CD14-positive monocyte (primary cell): Measurements from ENCODE around the gene MSLN. TPM values are rescaled to one million over a fixed set of nuclear protein-coding genes. Genes with fewer than 3 reads are reported as not detected.

Experiments
- DNase-seq, 3 donors: peaks; one replicate each; pipeline ENCODE4 v3.0.0-alpha.2; 2011 to 2022
- H2AFZ ChIP-seq: 2 replicates; pipeline ENCODE4 v1.6.0; 2012; ENCODE audit warnings: mild to moderate bottlenecking, low read depth, low read length, inconsistent platforms; ENCODE audit not compliant: insufficient read depth, poor library complexity, severe bottlenecking
- H3K27ac ChIP-seq, 2 donors: 1 replicate in 1 of 2; 2 replicates in 1 of 2; pipeline ENCODE4 v1.5.1; 2012 to 2013; ENCODE audit warnings: low read length in 2 of 2, control low read depth in 1 of 2, inconsistent platforms in 1 of 2, low read depth in 1 of 2, mild to moderate bottlenecking in 1 of 2
- H3K27me3 ChIP-seq, 2 donors: one replicate each; pipeline versions ENCODE4 v1.6.0 to v1.6.1; 2011 to 2013; ENCODE audit warnings: low read length in 2 of 2; ENCODE audit not compliant: control insufficient read depth in 2 of 2, insufficient read depth in 2 of 2
- H3K36me3 ChIP-seq, 2 donors: replicated peaks in 1 of 2; 1 replicate in 1 of 2; 2 replicates in 1 of 2; pipeline versions ENCODE4 v1.5.1 to v1.6.1; 2012 to 2013; ENCODE audit warnings: low read length in 2 of 2, control low read depth in 1 of 2, inconsistent platforms in 1 of 2, mild to moderate bottlenecking in 1 of 2; ENCODE audit not compliant: insufficient read depth in 2 of 2, control insufficient read depth in 1 of 2
- H3K4me1 ChIP-seq, 2 donors: 1 replicate in 1 of 2; 2 replicates in 1 of 2; pipeline versions ENCODE4 v1.5.1 to v1.6.1; 2012 to 2013; ENCODE audit warnings: low read length in 2 of 2, control low read depth in 1 of 2, inconsistent platforms in 1 of 2, mild to moderate bottlenecking in 1 of 2, moderate library complexity in 1 of 2; ENCODE audit not compliant: insufficient read depth in 2 of 2, control insufficient read depth in 1 of 2
- H3K4me2 ChIP-seq: replicated peaks from 2 replicates; pipeline ENCODE3; 2012; ENCODE audit warnings: low read length, moderate library complexity, mild to moderate bottlenecking; ENCODE audit not compliant: poor library complexity, severe bottlenecking; ENCODE audit errors: extremely low read depth
- H3K4me3 ChIP-seq, 3 experiments: fragments of 200-600 bp in 1 of 3; sonication (generic) in 1 of 3; replicated peaks in 1 of 3; 1 replicate in 2 of 3; 2 replicates in 1 of 3; pipeline ENCODE4 v1.5.1; 2011 to 2013; ENCODE audit warnings: low read length in 3 of 3, mild to moderate bottlenecking in 3 of 3, control low read depth in 2 of 3, low read depth in 2 of 3, inconsistent platforms in 1 of 3, moderate library complexity in 1 of 3
- H3K79me2 ChIP-seq: 2 replicates; pipeline ENCODE4 v1.6.0; 2012; ENCODE audit warnings: mild to moderate bottlenecking, control low read depth, inconsistent platforms, low read length, moderate library complexity; ENCODE audit not compliant: insufficient read depth
- H3K9ac ChIP-seq: 2 replicates; pipeline ENCODE4 v1.6.0; 2017; ENCODE audit warnings: low read length, mild to moderate bottlenecking; ENCODE audit not compliant: insufficient read depth, poor library complexity, severe bottlenecking
- H3K9me3 ChIP-seq, 2 donors: replicated peaks in 1 of 2; 1 replicate in 1 of 2; 2 replicates in 1 of 2; pipeline versions ENCODE4 v1.5.1 to v1.6.1; 2012 to 2013; ENCODE audit warnings: low read length in 2 of 2, control low read depth in 1 of 2; ENCODE audit not compliant: control insufficient read depth in 1 of 2, insufficient read depth in 1 of 2
- H4K20me1 ChIP-seq: 2 replicates; pipeline ENCODE4 v1.6.0; 2012; ENCODE audit warnings: mild to moderate bottlenecking, low read length, control low read depth, moderate library complexity; ENCODE audit not compliant: insufficient read depth
- H3K27ac Mint-ChIP-seq, 7 donors: one replicate each; pipeline ENCODE4 v1.8.0; 2020; ENCODE audit warnings: mild to moderate bottlenecking in 7 of 7, mixed read lengths in 7 of 7, moderate library complexity in 6 of 7, inconsistent platforms in 2 of 7
- H3K27me3 Mint-ChIP-seq, 3 donors: one replicate each; pipeline ENCODE4 v1.8.0; 2021 to 2022; ENCODE audit warnings: low read depth in 3 of 3, mild to moderate bottlenecking in 3 of 3, mixed read lengths in 3 of 3, moderate library complexity in 3 of 3, inconsistent platforms in 1 of 3
- H3K36me3 Mint-ChIP-seq, 2 donors: one replicate each; pipeline ENCODE4 v1.8.0; 2020; ENCODE audit warnings: mixed read lengths in 2 of 2, inconsistent platforms in 1 of 2, mild to moderate bottlenecking in 1 of 2
- H3K4me1 Mint-ChIP-seq: one replicate; pipeline ENCODE4 v1.8.0; 2020; ENCODE audit warnings: mild to moderate bottlenecking, mixed read lengths
- H3K4me3 Mint-ChIP-seq, 2 donors: one replicate each; pipeline ENCODE4 v1.8.0; 2020; ENCODE audit warnings: mild to moderate bottlenecking in 2 of 2, mixed read lengths in 2 of 2, moderate library complexity in 1 of 2
- H3K9me3 Mint-ChIP-seq, 7 donors: one replicate each; pipeline ENCODE4 v1.8.0; 2020 to 2022; ENCODE audit warnings: mixed read lengths in 7 of 7, mild to moderate bottlenecking in 6 of 7, moderate library complexity in 6 of 7, inconsistent platforms in 2 of 7
- CTCF ChIP-seq: fragments of 200-600 bp; IDR thresholded peaks from one replicate; pipeline ENCODE4 v1.8.0; 2022; ENCODE audit warnings: antibody characterized with exemption, mild to moderate bottlenecking
- WGBS: methylation state at CpG from one replicate; pipeline ENCODE4 v1.1.5; 2013; ENCODE audit warnings: missing lambda C conversion rate; ENCODE audit not compliant: insufficient coverage; 5-methylcytosine and 5-hydroxymethylcytosine counted together
- intact Hi-C, 2 donors: fragments of 100-400 bp; cut with micrococcal nuclease; formaldehyde crosslinking; loops; one replicate each; pipeline versions ENCODE4 v1.15.0 to v1.15.1; 2023
- polyA plus RNA-seq, 3 donors: library from polyadenylated mRNA; depleted of rRNA in 1 of 3; unstranded in 2 of 3; stranded (reverse) in 1 of 3; fragments of 300-500 nt in 2 of 3; fragments of >200 nt in 1 of 3; fragmentation: Illumina TruSeq in 2 of 3; gene quantifications; 1 replicate in 2 of 3; 2 replicates in 1 of 3; pipeline ENCODE4 v1.2.3, GENCODE V29; 2012 to 2021

MSLN gene
- polyA plus RNA-seq, 3 donors = 0.07 to 0.29 TPM; not detected in 1

DNA sequence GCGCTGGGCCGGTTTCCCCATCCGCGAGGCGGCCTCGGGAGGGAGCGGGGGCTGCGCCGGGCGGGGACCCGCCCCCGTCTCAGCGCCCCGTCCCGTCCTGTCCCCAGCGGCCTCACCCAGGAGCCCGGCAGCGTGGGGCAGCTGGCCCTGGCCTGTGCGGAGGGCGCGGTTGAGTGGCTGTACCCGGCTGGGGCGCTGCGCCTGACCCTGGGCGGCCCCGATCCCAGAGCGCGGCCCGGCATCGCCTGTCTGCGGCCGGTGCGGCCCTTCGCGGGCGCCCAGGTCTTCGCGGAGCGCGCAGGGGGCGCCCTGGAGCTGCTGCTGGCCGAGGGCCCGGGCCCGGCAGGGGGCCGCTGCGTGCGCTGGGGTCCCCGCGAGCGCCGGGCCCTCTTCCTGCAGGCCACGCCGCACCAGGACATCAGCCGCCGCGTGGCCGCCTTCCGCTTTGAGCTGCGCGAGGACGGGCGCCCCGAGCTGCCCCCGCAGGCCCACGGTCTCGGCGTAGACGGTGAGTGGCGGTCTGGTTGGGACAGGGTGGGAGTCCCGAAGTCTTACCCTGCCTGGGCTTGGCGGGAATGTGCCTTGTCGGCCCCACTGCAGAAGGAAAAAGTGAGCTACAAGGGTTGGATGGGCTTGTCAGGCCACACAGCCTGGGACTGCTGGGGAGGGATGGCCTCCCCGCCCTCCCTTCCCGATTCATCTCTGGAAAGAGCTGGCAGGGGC is 44.9 kb upstream of the MSLN start:
- 1% methylated on average over 73 of the region's 74 CpGs for WGBS
- intact Hi-C loops = no loop called here
- Histone ChIP-seq H3K4me1 (peaks cover 22 to 32% of the 10 kb centered on the region in 2 donors), H3K4me3 (peak overlapping the region in 1 of 3 experiments; percentile 71), H3K36me3 (no peaks in the 10 kb centered on the region), H4K20me1 (no peaks in the 10 kb centered on the region), H3K27ac (no peak overlapping the region), H3K27me3 (peaks cover 11 to 72% of the 10 kb centered on the region in 2 donors), H3K9ac (peak overlapping the region; percentile 4), H3K4me2 (peak overlapping the region; percentile 84), H3K79me2 (no peaks in the 10 kb centered on the region), H2AFZ (peak overlapping the region; percentile 74), H3K9me3 (peaks cover 4 to 9% of the 10 kb centered on the region in 2 donors)
- peak overlapping the region; percentile 64 to 83 for H3K4me3 Mint-ChIP-seq
- no peak for TF ChIP-seq CTCF
- peaks cover 47 to 77% (median 58%) of the 10 kb centered on the region in 3 donors for H3K27me3 Mint-ChIP-seq
- H3K9me3 Mint-ChIP-seq = peaks cover 0 to 7% (median 0%) of the 10 kb centered on the region in 7 donors
- DNase-seq = no peak
- no peak overlapping the region for H3K27ac Mint-ChIP-seq
- peaks cover 0 to 3% of the 10 kb centered on the region in 2 donors for H3K36me3 Mint-ChIP-seq
- peaks cover 16% of the 10 kb centered on the region for H3K4me1 Mint-ChIP-seq

GRCh38 chr16:716200-716568 is 44.4 kb upstream of the MSLN start:
- no peak for TF ChIP-seq CTCF
- Histone ChIP-seq H3K9ac (peak overlapping the region; percentile 4), H3K4me3 (peak overlapping the region in 1 of 3 experiments; percentile 71), H3K27me3 (peaks cover 11 to 71% of the 10 kb centered on the region in 2 donors), H3K36me3 (no peaks in the 10 kb centered on the region), H3K27ac (no peak overlapping the region), H3K79me2 (no peaks in the 10 kb centered on the region), H3K4me2 (peak overlapping the region; percentile 84), H3K9me3 (peaks cover 4 to 9% of the 10 kb centered on the region in 2 donors), H4K20me1 (no peaks in the 10 kb centered on the region), H2AFZ (no peak overlapping the region), H3K4me1 (peaks cover 23 to 37% of the 10 kb centered on the region in 2 donors)
- Mint-ChIP-seq H3K27ac (no peak overlapping the region), H3K27me3 (peaks cover 47 to 74% (median 56%) of the 10 kb centered on the region in 3 donors), H3K36me3 (peaks cover 0 to 3% of the 10 kb centered on the region in 2 donors), H3K4me3 (peak overlapping the region; percentile 64 to 83), H3K4me1 (peaks cover 16% of the 10 kb centered on the region), H3K9me3 (peaks cover 0 to 7% (median 0%) of the 10 kb centered on the region in 7 donors)
- no peak for DNase-seq
- intact Hi-C loops = no loop called here
- 46% methylated on average over 7 of the region's 12 CpGs for WGBS
